Glomerular endothelial cell (primary cell): Measurements from ENCODE around the gene GTPBP6. TPM values are rescaled to one million over a fixed set of nuclear protein-coding genes. Genes with fewer than 3 reads are reported as not detected.
"Not testable (repeated sequence)": the region's sequence is repeated elsewhere in the genome, so short reads cannot be mapped to it uniquely, and the experiment has no call there.

Experiments
- DNase-seq: peaks from one replicate; pipeline ENCODE4 v3.0.0-alpha.2; 2011; ENCODE audit warnings: low read depth, low spot score; ENCODE audit errors: extremely low read depth
- total RNA-seq: library from RNA; depleted of rRNA; stranded (reverse); fragments of >200 nt; gene quantifications from 2 replicates; pipeline ENCODE4 v1.2.3, GENCODE V29; 2015

GTPBP6 gene
- total RNA-seq, 1 donor from 2014 or later, result 48.5 TPM

DNA sequence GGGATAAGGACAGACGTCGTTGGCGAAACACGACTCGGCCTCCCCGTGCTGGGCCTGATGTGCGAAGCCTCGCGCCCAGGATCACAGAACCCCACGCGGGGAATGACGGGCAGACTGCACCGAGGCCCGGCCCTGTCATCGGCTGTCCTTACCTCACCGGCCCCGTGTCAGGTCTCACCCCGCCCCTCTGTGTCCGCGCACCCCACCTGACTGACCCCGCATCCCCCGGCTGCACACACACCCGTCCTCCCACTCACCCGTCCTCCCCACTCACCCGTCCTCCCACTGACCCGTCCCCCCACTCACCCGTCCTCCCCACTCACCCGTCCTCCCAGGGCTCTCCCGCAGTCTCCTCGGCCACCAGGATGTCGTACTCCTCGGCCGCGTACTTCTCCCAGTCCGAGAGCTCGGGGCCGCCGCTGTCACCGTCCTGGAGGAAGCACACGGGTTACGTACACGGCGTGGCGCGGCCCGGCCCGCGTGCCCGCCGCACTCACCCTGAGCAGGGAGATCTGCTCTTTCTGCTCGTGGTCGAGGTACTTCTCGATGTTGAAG is 19.8 kb upstream of the GTPBP6 start:
- DNase-seq, result no peak

DNA sequence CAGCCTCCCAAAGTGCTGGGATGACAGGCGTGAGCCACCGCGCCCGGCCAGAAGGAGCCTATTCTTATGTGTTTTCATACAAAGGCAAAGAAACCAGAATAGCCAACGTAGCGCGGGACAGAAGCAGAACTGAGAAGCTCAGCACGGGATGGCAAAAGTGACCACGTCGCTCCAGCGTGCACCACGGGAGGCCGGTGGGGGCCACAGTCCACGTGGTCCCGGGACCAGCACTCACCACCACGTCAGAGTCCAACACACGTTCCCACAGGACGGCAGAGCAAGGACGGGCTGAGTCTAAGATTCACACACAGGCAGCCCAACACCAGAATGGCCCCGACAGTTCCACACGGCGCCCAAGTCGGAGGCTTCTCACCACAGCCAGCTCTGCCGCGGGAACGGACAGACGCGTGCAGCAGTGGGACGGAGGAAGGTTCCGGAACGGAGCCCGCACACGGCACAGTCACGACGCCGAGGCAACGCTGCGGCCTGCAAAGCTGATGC is 18.8 kb upstream of the GTPBP6 start:
- no peak for DNase-seq

DNA sequence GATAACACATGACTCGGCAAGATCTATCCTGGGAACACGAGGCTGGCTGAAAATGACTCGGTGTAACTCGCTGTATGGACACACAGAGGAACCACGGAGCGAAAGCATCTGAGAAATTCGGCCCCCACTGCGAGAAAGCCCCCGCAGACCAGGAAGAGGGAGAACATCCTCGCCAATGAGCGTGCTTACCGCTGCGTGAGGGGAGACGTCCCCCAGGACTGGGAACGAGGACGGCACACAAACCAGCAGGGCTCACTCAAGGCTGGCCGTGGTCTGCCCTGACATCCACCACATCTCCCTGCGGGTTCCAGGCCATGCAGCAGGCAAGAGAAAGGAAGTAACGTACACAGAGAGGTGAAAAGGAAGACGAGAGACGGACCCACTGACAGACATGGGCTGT is 17.6 kb upstream of the GTPBP6 start:
- no peak for DNase-seq

DNA sequence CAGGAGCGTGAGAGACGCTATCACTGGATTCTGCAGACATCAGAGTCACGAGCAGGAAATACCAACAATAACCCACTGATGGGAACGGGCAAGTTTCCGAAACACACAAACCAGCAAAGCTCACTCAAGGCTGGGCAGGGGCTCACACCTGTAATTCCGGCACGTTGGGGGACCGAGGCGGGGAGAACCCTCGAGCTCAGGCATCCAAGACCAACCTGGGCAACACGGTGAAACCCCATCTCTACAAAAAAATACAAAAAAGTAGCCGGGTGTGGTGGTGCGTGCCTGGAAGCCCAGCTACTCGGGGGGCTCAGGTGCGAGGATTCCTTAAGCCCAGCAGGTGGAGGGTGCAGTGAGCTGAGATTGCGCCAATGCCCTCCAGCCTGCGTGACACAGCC is 17.2 kb upstream of the GTPBP6 start:
- DNase-seq, result no peak

DNA sequence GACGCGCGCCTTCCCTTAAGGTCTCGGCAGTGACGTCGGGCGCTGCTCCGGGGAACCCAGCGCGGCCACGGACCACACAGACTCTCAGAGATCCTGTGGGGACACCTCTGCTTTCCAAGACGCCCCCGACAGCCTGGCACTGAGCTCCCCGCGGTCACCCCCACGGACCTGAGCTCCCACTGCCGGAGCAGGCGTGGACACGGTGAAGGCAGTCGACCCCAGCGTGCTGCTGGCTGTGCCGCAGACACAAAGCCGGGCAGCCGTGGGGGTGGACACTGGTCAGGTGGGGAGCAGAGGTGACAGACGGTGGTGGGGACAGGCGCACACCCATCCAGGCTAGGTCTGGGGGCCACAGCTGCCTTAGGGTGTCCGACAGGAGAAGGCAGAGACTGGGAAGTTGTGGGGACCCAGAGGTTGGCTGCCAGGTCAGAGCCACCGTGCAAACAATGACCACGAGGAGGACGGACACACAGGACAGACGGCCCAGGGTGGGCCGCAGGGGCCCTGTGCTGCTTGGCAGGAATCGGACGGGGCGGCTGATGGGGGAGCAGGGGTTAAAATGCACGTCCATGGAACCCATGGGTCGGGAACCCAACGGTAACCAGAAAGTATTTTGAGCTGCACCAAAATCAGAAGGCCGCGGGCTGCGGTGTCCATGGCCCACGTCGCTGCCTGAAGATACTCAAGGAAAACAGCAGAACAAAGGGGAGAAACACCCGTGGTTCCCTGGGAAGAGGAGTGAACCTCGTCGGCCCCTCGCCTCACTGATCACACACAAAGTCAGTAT is 16.6 kb upstream of the GTPBP6 start:
- DNase-seq, result no peak

DNA sequence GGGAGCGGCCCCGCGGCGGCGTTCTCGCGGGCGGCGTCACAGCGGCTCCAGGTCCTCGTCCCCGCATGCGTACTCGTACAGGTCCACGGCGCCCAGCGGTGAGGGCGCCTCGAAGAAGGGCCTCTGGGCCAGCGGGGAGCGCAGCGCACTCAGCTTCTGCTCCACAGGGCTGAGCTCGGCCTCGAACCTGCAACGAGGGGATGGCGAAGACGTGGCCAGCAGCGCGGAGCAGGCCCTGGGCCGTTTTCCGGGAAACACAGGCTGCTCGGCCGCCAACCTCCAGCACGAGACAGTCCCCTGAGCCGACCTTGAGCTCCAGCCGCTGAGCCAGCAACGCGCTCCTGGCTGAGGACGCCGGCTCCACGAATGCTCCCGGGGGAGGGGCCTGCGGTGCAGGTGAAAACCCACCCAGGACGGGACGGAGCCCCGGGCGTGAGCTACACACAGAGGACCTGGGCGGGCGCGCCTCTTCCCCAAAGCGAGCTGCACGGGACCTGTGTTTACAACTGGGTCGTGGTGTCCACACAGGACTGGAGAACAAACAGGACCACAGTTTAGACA is 15.8 kb upstream of the GTPBP6 start:
- DNase-seq, result no peak

DNA sequence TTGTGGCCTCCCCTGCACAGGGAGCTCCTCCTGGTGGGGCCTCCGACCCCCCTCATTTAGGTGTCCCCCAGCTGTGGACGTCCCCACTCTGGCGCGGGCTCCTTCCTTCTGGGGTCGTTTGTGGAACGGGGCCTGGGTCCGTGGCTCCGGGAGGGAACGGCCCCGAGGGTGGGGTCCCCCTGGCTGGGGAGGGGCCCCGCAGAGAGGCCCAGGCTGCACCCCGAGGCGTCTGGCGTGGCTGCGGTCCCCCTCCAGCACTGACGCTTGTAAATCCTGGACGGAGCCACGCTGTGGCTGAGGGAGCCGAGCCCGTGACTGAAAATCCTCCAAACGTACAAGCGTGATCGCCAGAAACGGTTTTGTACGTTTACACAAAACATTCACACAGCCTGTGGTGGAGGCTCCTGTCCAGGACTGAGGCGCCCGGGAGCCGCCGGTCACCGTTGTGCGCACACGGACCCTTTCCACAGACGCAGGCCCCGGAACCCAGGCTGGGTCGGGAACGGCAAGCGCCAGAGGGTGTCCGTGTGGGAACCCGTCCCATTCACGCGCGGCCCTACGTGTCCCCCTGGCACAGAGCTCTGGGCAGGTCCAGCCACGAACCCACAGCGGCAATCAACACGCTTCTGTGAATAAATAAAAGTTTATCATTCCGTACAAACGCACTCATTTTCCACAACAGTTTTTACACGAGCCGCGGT is 15.2 kb upstream of the GTPBP6 start:
- DNase-seq, result no peak

DNA sequence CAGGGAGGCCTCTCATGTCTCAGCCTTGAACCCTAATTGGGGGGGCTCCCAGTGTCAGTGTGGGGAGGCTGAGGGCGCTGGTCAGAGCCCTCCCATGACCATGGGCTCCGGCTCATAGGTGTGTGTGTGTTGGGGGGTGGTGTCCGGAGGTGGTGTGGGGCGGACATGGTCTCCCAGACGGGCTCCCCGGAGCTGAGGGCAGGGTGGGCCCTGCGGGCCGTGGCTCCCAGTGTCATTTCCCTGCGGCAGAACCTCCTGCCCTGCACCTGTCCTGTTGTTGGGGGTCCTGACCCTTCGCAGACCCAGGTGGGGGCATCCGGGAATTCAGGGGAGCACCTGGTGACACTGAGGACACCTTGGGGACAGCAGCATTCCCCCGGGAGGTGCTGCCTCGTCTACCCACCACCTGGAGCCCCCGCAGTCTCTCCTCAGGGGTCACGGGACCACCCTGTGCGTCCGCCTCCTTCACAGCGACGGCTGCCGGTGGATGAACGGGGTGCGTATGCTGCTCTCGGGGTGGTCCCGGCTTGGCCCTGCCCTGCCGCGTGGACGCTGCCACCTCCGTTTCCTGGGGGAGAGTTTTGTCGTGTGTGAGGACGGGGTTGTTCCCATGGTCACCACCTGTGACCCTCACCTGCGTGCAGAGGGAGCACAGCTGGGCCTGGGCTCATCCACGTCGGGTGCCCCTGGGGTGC is 14.5 kb upstream of the GTPBP6 start:
- no peak for DNase-seq

DNA sequence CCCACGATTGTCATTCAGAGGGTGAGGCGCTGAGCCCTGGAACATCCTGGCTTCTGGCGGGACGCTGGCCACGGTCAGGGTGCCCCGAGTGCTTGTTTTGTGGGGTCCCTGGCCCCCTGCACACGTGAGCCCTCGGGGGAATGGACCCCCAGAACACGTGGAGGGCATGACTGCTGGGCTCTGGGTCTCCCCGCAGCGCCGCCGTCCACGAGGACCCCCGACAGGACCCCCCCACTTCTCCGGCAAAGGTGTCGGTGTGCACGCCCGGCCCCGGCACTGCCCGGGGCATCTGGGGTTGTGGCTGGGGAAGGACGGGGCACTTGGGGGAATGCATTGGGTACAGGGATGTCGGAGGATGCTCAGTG is 13.9 kb upstream of the GTPBP6 start:
- no peak for DNase-seq

DNA sequence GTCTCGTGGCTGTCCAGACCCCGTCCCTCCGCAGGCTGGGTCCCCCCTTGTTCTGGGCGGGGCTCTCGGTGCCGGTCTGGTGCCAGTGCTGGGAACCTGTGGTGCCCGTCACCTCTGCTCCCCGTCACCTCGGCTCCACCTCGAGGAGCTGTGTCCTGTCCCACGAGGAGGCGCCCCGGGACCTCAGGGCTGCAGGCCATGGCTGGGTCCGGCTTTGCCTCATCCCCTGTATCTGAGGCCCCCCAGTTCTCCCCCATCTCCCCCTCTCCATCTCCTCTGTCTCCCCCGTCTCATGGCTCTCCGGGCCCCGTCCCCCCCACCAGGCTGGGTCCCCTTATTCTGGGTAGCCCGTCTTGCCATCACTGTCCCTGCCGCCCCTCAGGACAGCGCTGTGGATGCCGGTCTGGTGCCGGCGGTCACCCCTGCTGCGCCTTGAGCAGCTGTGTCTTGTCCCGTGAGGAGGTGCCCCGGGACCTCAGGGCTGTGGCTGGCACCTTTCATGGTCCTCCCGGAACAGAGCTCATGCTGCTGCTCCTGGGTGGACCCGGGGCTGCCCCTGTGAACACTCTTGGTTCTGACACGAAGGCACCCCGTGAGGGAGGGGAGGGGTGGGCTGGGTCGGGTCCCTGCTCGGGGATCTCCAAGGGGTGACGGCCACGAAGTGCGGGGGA is 13.4 kb upstream of the GTPBP6 start:
- no peak for DNase-seq

DNA sequence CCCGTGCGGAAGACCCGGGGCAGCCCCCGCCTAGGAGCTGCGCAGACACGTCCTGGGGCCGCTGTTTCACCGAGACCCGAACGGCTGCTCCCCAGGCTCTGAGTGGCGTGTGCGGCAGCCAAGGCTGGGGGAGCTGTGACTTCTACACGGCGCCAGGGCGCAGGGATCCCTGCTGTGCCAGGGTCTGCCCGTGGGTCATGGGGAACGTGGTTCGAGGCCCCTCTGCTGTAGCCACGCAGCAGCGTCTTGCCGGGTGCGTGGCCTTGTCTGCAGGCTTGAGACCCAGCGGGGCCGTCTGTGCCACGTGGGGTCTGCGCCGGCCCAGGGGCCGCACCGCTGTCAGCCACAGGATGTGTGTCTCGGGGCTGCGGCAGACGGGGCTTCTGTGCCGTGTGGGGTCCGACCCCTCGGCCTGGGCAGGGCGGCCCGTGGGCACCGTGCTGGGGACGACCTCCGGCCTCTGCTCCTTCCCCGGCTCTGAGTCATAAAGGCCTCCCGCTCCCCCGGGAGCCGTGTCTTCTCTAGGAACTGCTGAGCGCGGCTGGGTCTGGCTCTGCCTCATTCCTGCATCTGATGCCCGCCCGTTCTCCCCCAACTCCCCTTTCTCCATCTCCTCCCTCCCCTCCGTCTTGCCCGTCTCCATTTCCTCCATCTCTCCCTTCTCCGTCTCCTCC is 12.7 kb upstream of the GTPBP6 start:
- DNase-seq, result no peak

DNA sequence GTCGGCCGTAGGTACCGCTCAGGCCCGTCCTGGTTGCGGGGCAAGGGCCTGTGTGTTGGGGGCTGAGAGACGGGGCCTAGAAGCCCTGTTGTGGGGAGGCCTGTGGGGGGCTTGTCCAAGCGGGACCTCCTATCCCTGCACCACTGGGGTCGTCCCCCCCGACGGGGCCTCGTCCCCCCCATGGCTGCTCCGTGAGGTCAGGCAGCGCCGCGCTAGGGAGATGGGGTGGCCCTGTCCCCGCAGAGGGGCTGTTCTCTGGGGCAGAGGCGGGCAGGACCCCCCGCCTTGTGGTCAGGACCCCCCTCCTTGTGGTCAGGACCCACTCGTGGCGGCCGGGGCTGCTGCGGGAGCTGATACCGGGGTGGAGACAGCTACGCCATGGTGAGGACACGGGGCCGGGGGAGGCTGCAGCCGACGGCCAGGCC is 12.1 kb upstream of the GTPBP6 start:
- DNase-seq, result no peak

DNA sequence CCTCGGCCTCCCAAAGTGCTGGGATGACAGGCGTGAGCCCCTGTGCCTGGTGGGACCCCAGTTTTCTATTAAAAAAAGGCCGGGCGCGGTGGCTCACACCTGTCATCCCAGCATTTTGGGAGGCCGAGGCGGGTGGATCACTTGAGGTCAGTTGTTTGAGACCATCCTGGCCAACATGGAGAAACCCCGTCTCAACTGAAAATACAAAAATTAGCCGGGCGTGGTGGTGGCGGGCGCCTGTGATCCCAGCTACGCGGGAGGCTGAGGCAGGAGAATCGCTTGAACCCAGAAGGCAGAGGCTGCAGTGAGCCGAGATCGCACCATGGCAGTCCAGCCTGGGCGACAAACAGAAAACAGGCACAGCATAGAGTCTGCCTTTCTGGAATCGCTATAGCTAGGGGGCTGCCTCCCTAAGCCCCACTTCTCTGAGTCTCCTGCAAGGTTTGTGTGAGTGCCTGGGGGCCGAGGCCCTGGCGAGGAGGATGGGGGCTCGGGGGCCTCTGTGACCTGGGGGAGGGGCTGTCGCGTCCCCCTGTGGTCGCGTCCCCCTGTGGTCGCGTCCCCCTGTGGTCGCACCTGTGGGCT is 11.6 kb upstream of the GTPBP6 start:
- DNase-seq, result not testable (repeated sequence)

DNA sequence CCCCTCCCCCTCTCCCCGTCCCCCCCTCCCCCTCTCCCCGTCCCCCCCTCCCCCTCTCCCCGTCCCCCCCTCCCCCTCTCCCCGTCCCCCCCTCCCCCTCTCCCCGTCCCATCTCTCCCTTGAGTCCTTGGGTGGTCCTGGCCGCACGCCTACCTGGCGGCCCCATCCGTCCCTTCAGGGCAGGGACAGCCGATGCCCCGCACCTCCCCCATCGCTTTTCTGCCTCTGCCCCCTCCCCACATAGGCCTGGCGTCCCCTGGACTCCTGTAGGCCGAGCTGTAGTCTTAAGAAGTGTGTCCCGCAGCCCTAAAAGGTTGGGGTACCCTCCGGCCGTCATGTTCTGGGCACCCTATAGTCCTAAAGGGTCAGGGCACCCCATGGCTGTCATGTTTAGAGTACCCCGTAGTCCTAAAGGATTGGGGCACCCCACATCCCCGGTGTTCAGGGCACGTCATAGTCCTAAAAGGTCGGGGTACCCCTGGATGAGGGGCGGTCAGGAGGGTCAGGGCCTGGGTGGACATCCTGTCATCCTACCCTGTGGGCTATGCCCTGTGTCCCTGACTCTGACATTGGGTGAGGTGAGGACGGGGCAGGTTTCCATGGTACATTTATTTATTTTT is 10.8 kb upstream of the GTPBP6 start:
- no peak for DNase-seq

DNA sequence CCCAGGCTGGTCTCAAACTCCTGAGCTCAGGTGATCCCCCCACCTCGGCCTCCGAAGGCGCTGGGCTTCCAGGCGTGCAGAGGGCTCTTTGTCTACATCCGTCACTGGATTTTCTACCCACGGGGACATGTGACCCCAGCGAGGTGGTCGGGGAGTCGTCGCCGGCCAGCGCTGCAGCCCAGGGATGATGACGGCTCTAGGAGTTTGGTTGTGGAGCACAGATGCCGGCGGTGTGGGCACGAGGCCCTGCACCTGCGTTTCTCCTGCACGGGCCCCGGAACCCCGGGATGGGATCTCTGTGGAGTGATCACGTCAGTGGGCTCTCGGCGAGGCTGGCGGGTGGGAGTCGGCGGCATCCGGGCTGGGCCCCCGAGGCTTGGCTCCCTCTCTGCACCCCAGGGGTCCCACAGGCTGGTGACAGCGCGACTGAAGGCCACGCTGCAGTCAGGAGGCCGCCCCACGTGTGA is 9.1 kb upstream of the GTPBP6 start:
- no peak for DNase-seq

DNA sequence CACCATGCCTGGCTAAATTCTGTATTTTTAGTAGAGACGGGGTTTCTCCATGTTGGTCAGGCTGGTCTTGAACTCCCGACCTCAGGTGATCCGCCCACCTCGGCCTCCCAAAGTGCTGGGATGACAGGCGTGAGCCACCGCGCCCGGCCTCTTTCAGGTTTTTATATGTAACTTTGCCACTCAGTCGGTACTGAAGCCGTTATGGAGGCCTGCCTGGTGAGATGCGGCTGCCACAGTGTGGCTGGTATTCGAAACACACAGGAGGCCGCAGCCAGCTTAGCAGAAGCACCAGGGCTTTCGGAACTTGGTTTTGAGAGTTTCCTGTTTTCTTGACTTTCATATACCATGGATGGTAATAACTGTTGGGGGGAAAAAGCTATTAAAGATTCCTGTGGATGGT is 6.1 kb upstream of the GTPBP6 start:
- not testable (repeated sequence) for DNase-seq

DNA sequence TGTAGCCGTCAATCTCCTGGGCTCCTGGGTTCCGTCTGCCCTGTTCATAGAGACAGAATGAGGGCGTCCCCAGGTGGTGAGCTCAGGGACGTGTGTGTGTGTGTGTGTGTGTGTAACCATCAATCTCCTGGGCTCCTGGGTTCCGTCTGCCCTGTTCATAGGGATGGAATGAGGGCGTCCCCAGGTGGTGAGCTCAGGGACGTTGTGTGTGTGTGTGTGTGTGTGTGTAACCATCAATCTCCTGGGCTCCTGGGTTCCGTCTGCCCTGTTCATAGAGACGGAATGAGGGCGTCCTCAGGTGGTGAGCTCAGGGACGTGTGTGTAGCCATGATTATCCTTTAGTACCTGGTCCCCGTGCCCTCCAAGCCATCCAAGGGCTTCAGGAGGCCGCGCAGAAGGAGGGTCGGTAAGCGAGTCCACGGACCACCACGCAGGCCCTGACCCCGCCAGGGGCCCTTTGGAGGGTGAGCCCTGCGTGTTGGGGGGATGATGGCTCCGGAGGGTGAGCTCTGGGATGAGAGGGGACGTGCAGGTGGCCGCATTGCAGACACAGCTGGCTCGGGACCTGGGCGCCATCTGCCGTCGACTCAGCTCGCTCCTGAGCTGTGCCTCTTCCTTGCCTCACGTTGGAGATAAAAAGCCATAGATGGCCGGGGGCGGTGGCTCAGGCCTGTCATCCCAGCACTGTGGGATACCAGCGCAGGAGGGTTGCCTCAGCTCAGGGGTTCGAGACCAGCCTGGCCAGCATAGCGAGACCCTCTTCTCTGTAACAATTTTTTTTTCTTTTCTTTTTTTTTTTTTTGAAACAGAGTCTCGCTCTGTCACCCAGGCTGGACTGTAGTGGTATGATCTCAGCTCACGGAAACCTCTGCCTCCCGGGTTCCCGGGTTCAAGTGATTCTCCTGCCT is 5.4 kb upstream of the GTPBP6 start:
- DNase-seq, result no peak
